Naive thymus-derived CD4-positive, alpha-beta T cell (primary cell): Measurements from ENCODE around the gene CCDC33. TPM values are rescaled to one million over a fixed set of nuclear protein-coding genes. Genes with fewer than 3 reads are reported as not detected.
A peak's percentile ranks its signal among the peaks of the same experiment; 100 is the strongest.

ENCODE experiments used
- ATAC-seq: fragments of 150-1000 bp; cut with Tn5 transposase; 2 replicates; pipeline ENCODE4 v1.10.0; 2021; ENCODE audit warnings: mild to moderate bottlenecking, moderate library complexity
- CTCF ChIA-PET: fragments of 350-600 bp; sonication (Branson Sonifier 250); formaldehyde crosslinking; loops from one replicate; lab custom pipeline; 2021; ENCODE audit warnings: antibody characterized with exemption; lab: Charles Lee
- POLR2A ChIA-PET: fragments of 350-600 bp; sonication (Branson Sonifier 250); formaldehyde crosslinking; loops from one replicate; lab custom pipeline; 2021; ENCODE audit warnings: antibody characterized with exemption, inconsistent platforms; lab: Charles Lee
- DNase-seq, 9 donors: peaks; one replicate each; pipeline versions ENCODE4 v3.0.0 to v3.0.0-alpha.2; 2020 to 2022; ENCODE audit warnings: mixed read lengths in 1 of 9
- H3K27ac ChIP-seq: one replicate; pipeline ENCODE4 v1.7.0; 2013; ENCODE audit warnings: mild to moderate bottlenecking, low read depth, low read length, moderate library complexity
- H3K27me3 ChIP-seq, 2 donors: one replicate each; pipeline ENCODE4 v1.7.0; 2013; ENCODE audit warnings: low read length in 2 of 2, mild to moderate bottlenecking in 2 of 2, moderate library complexity in 2 of 2; ENCODE audit not compliant: control insufficient read depth in 2 of 2, insufficient read depth in 2 of 2
- H3K36me3 ChIP-seq, 3 experiments: 1 replicate in 2 of 3; 2 replicates in 1 of 3; pipeline ENCODE4 v1.7.0; 2013; ENCODE audit warnings: low read length in 3 of 3, mild to moderate bottlenecking in 3 of 3, moderate library complexity in 1 of 3; ENCODE audit not compliant: insufficient read depth in 3 of 3, control insufficient read depth in 2 of 3
- H3K4me1 ChIP-seq, 2 donors: one replicate each; pipeline ENCODE4 v1.7.0; 2013; ENCODE audit warnings: low read length in 2 of 2, mild to moderate bottlenecking in 2 of 2, moderate library complexity in 1 of 2; ENCODE audit not compliant: control insufficient read depth in 2 of 2, insufficient read depth in 2 of 2
- H3K4me3 ChIP-seq: 2 replicates; pipeline ENCODE4 v1.7.0; 2013; ENCODE audit warnings: mild to moderate bottlenecking, low read length
- H3K9me3 ChIP-seq, 3 experiments: 1 replicate in 2 of 3; 2 replicates in 1 of 3; pipeline ENCODE4 v1.7.0; 2013; ENCODE audit warnings: low read length in 3 of 3; ENCODE audit not compliant: control insufficient read depth in 2 of 3
- H3K27ac Mint-ChIP-seq, 9 donors: one replicate each; pipeline ENCODE4 v1.8.0; 2020 to 2022; ENCODE audit warnings: mixed read lengths in 9 of 9, mild to moderate bottlenecking in 8 of 9, moderate library complexity in 5 of 9, inconsistent platforms in 2 of 9
- H3K27me3 Mint-ChIP-seq, 5 donors: one replicate each; pipeline ENCODE4 v1.8.0; 2021 to 2022; ENCODE audit warnings: mixed read lengths in 5 of 5, mild to moderate bottlenecking in 1 of 5
- H3K36me3 Mint-ChIP-seq, 5 donors: one replicate each; pipeline ENCODE4 v1.8.0; 2020 to 2022; ENCODE audit warnings: mixed read lengths in 5 of 5, mild to moderate bottlenecking in 3 of 5, inconsistent platforms in 1 of 5
- H3K4me1 Mint-ChIP-seq, 7 donors: one replicate each; pipeline ENCODE4 v1.8.0; 2020 to 2022; ENCODE audit warnings: mixed read lengths in 7 of 7, mild to moderate bottlenecking in 3 of 7, inconsistent platforms in 1 of 7
- H3K4me3 Mint-ChIP-seq, 10 donors: one replicate each; pipeline ENCODE4 v1.8.0; 2020 to 2022; ENCODE audit warnings: mild to moderate bottlenecking in 10 of 10, mixed read lengths in 10 of 10, moderate library complexity in 6 of 10, inconsistent platforms in 2 of 10
- H3K9me3 Mint-ChIP-seq, 11 donors: one replicate each; pipeline ENCODE4 v1.8.0; 2020 to 2022; ENCODE audit warnings: mixed read lengths in 11 of 11, mild to moderate bottlenecking in 4 of 11, inconsistent platforms in 1 of 11, moderate library complexity in 1 of 11
- intact Hi-C, 2 donors: fragments of 100-400 bp; cut with micrococcal nuclease; formaldehyde crosslinking; loops; one replicate each; pipeline ENCODE4 v1.15.1; 2023
- polyA plus RNA-seq, 2 donors: library from polyadenylated mRNA; unstranded; fragments of 300-500 nt; fragmentation: Illumina TruSeq; gene quantifications; one replicate each; pipeline ENCODE4 v1.2.3, GENCODE V29; 2021
- total RNA-seq, 6 experiments: library from RNA in 5 of 6; stranded (reverse) in 5 of 6; gene quantifications; 1 replicate in 5 of 6; 2 replicates in 1 of 6; pipeline ENCODE4 v1.2.3 and lab custom pipeline; 2021 to 2026

CCDC33 gene
- total RNA-seq (not detected), polyA plus RNA-seq (not detected), total RNA-seq (lab: John Stamatoyannopoulos, UW) (not detected)

GRCh38 chr15:74235962-74236361, at the start of gene CCDC33:
CCDC33 (plus strand) TSS chr15:74236326; CDS start chr15:74236720, 394 bp downstream.
- Mint-ChIP-seq H3K27ac (no peak within 1 kb of the TSS), H3K4me1 (peaks cover 0 to 3% (median 0%) of the 10 kb centered on the region in 7 donors), H3K4me3 (peak within 1 kb of the TSS in 1 of 10 donors; percentile 29), H3K27me3 (peaks cover 0 to 5% (median 1%) of the 10 kb centered on the region in 5 donors), H3K9me3 (no peaks in the 10 kb centered on the region), H3K36me3 (no peaks in the 10 kb centered on the region)
- Histone ChIP-seq H3K9me3 (no peaks in the 10 kb centered on the region), H3K36me3 (no peaks in the 10 kb centered on the region), H3K4me3 (no peak within 1 kb of the TSS), H3K4me1 (no peaks in the 10 kb centered on the region), H3K27ac (no peak within 1 kb of the TSS), H3K27me3 (no peaks in the 10 kb centered on the region)
- ChIA-PET CTCF (interaction anchor here (0.7 kb wide), 1 partner anchor 288 kb away, joined by 3 read pairs; no protein-coding TSS in a partner anchor), POLR2A (no interaction called here)
- intact Hi-C loops: no loop called here
- ATAC-seq: peak; percentile 41
- DNase-seq: no peak

GRCh38 chr15:74188216-74188615, 47.9 kb upstream of the CCDC33 start:
- ATAC-seq (no peak), DNase-seq (no peak)
- ChIA-PET CTCF (no interaction called here), POLR2A (no interaction called here)
- no peaks in the 10 kb centered on the region for H3K9me3 ChIP-seq
- Mint-ChIP-seq H3K4me1 (no peaks in the 10 kb centered on the region), H3K36me3 (no peaks in the 10 kb centered on the region), H3K4me3 (no peak overlapping the region), H3K27ac (no peak overlapping the region), H3K27me3 (no peaks in the 10 kb centered on the region), H3K9me3 (no peaks in the 10 kb centered on the region)
- H3K27ac ChIP-seq: no peak overlapping the region
- H3K4me1 ChIP-seq: no peaks in the 10 kb centered on the region
- H3K27me3 ChIP-seq: no peaks in the 10 kb centered on the region
- H3K36me3 ChIP-seq: no peaks in the 10 kb centered on the region
- intact Hi-C loops: no loop called here
- no peak overlapping the region for H3K4me3 ChIP-seq

GRCh38 chr15:74191798-74192197, 44.3 kb upstream of the CCDC33 start:
- ATAC-seq: no peak
- Histone ChIP-seq H3K4me1 (no peaks in the 10 kb centered on the region), H3K27ac (no peak overlapping the region), H3K27me3 (no peaks in the 10 kb centered on the region), H3K4me3 (no peak overlapping the region), H3K36me3 (no peaks in the 10 kb centered on the region), H3K9me3 (no peaks in the 10 kb centered on the region)
- Mint-ChIP-seq H3K27ac (no peak overlapping the region), H3K4me1 (no peaks in the 10 kb centered on the region), H3K9me3 (no peaks in the 10 kb centered on the region), H3K36me3 (no peaks in the 10 kb centered on the region), H3K27me3 (no peaks in the 10 kb centered on the region), H3K4me3 (no peak overlapping the region)
- intact Hi-C loops: no loop called here
- ChIA-PET CTCF (no interaction called here), POLR2A (no interaction called here)
- no peak for DNase-seq

- intact Hi-C loops: no loop called here
These were observed 43.4 kb upstream of the CCDC33 start for GRCh38 chr15:74192751-74193150.

GRCh38 chr15:74193299-74193718, 42.8 kb upstream of the CCDC33 start:
- Mint-ChIP-seq H3K4me3 (no peak overlapping the region), H3K36me3 (no peaks in the 10 kb centered on the region), H3K9me3 (no peaks in the 10 kb centered on the region), H3K27me3 (no peaks in the 10 kb centered on the region), H3K27ac (no peak overlapping the region), H3K4me1 (no peaks in the 10 kb centered on the region)
- Histone ChIP-seq H3K36me3 (no peaks in the 10 kb centered on the region), H3K4me1 (no peaks in the 10 kb centered on the region), H3K4me3 (no peak overlapping the region), H3K27ac (no peak overlapping the region), H3K27me3 (no peaks in the 10 kb centered on the region), H3K9me3 (no peaks in the 10 kb centered on the region)
- ChIA-PET POLR2A (no interaction called here), CTCF (no interaction called here)
- no peak for DNase-seq
- intact Hi-C loops: no loop called here
- no peak for ATAC-seq

More at GRCh38 chr15:74192751-74193150, 43.4 kb upstream of the CCDC33 start:
- H3K4me3 Mint-ChIP-seq: no peak overlapping the region
- no peak for ATAC-seq
- H3K9me3 Mint-ChIP-seq: no peaks in the 10 kb centered on the region
- H3K27me3 Mint-ChIP-seq: no peaks in the 10 kb centered on the region
- no peaks in the 10 kb centered on the region for H3K4me1 Mint-ChIP-seq
- Histone ChIP-seq H3K27me3 (no peaks in the 10 kb centered on the region), H3K36me3 (no peaks in the 10 kb centered on the region), H3K4me3 (no peak overlapping the region), H3K4me1 (no peaks in the 10 kb centered on the region), H3K27ac (no peak overlapping the region), H3K9me3 (no peaks in the 10 kb centered on the region)
- POLR2A ChIA-PET: no interaction called here
- H3K36me3 Mint-ChIP-seq: no peaks in the 10 kb centered on the region
- no peak overlapping the region for H3K27ac Mint-ChIP-seq
- CTCF ChIA-PET: no interaction called here
- no peak for DNase-seq

GRCh38 chr15:74193905-74194304, 42.2 kb upstream of the CCDC33 start:
- Histone ChIP-seq H3K27ac (no peak overlapping the region), H3K36me3 (no peaks in the 10 kb centered on the region), H3K4me1 (no peaks in the 10 kb centered on the region), H3K27me3 (no peaks in the 10 kb centered on the region), H3K9me3 (no peaks in the 10 kb centered on the region), H3K4me3 (no peak overlapping the region)
- ChIA-PET CTCF (no interaction called here), POLR2A (no interaction called here)
- Mint-ChIP-seq H3K4me1 (no peaks in the 10 kb centered on the region), H3K27ac (no peak overlapping the region), H3K36me3 (no peaks in the 10 kb centered on the region), H3K4me3 (no peak overlapping the region), H3K27me3 (peaks cover 0 to 3% (median 0%) of the 10 kb centered on the region in 5 donors), H3K9me3 (no peaks in the 10 kb centered on the region)
- intact Hi-C loops: no loop called here
- ATAC-seq (no peak), DNase-seq (no peak)
